GM15510 (cell line): Measurements from ENCODE around the gene BIRC3.

ENCODE experiments used
- POLR2A ChIP-seq: IDR thresholded peaks from 3 replicates; pipeline ENCODE4 v1.6.1; 2011; ENCODE audit warnings: borderline replicate concordance; ENCODE audit not compliant: insufficient read length; ENCODE audit errors: extremely low read depth

BIRC3 gene

GRCh38 chr11:102309621-102310541 lies 7.4 kb upstream of the BIRC3 start:
- TF ChIP-seq POLR2A, result no peak

- TF ChIP-seq POLR2A, result no peak
These were observed 4.6 kb upstream of the BIRC3 start for GRCh38 chr11:102312667-102313066.

- TF ChIP-seq POLR2A, result no peak
These were observed 3.9 kb upstream of the BIRC3 start for GRCh38 chr11:102313238-102313940.

- TF ChIP-seq POLR2A, result no peak
These were observed 2.5 kb upstream of the BIRC3 start for GRCh38 chr11:102314784-102315183.

GRCh38 chr11:102316346-102316904 lies 859 bp upstream of the BIRC3 start:
- no peak for TF ChIP-seq POLR2A

- no peak for TF ChIP-seq POLR2A
These were observed 452 bp downstream of the BIRC3 start for GRCh38 chr11:102317768-102318103.

GRCh38 chr11:102318469-102318868 lies 1.2 kb downstream of the BIRC3 start:
- no peak for TF ChIP-seq POLR2A

- TF ChIP-seq POLR2A, result no peak
These were observed 2.3 kb downstream of the BIRC3 start for GRCh38 chr11:102319544-102319943.

- no peak for TF ChIP-seq POLR2A
These were observed 2.9 kb downstream of the BIRC3 start for GRCh38 chr11:102320188-102320587.

- no peak for TF ChIP-seq POLR2A
These were observed 3.4 kb downstream of the BIRC3 start for GRCh38 chr11:102320679-102321078.

- no peak for TF ChIP-seq POLR2A
These were observed 5.3 kb downstream of the BIRC3 start for GRCh38 chr11:102322560-102322959.

GRCh38 chr11:102323542-102324251 lies 6.4 kb downstream of the BIRC3 start:
- no peak for TF ChIP-seq POLR2A

GRCh38 chr11:102325088-102325487 lies 7.8 kb downstream of the BIRC3 start:
- TF ChIP-seq POLR2A, result no peak

GRCh38 chr11:102328748-102329147 lies 11.5 kb downstream of the BIRC3 start:
- no peak for TF ChIP-seq POLR2A

- TF ChIP-seq POLR2A, result no peak
These were observed 12.9 kb downstream of the BIRC3 start for GRCh38 chr11:102330231-102330630.
